Cardiac muscle cell (in vitro differentiated cells and primary cell): Measurements from ENCODE around the gene SGPP2. TPM values are rescaled to one million over a fixed set of nuclear protein-coding genes. Genes with fewer than 3 reads are reported as not detected.

Source experiments
- DNase-seq, 2 donors: peaks; one replicate each; pipeline versions ENCODE4 v3.0.0 to v3.0.0-alpha.2; 2010 to 2017; ENCODE audit warnings: low read depth in 1 of 2, low spot score in 1 of 2
- H3K27ac ChIP-seq: fragments of 200-600 bp; sonication (generic); 2 replicates; pipeline ENCODE4 v1.5.1; 2016
- H3K27me3 ChIP-seq: fragments of 200-600 bp; sonication (generic); 2 replicates; pipeline ENCODE4 v1.6.0; 2016; ENCODE audit warnings: control low read depth
- H3K36me3 ChIP-seq: fragments of 200-600 bp; sonication (generic); 2 replicates; pipeline ENCODE4 v1.5.1; 2016; ENCODE audit warnings: control low read depth
- H3K4me1 ChIP-seq: fragments of 200-600 bp; sonication (generic); 2 replicates; pipeline ENCODE4 v1.8.1; 2017; ENCODE audit warnings: low read depth, mild to moderate bottlenecking, mixed run types
- H3K4me3 ChIP-seq: fragments of 200-600 bp; sonication (generic); 2 replicates; pipeline ENCODE4 v1.5.1; 2016; ENCODE audit warnings: mild to moderate bottlenecking
- H3K9me3 ChIP-seq: fragments of 200-600 bp; sonication (generic); 2 replicates; pipeline ENCODE4 v1.5.1; 2017; ENCODE audit warnings: low read depth, mild to moderate bottlenecking, control low read depth
- polyA plus RNA-seq: library from polyadenylated mRNA; unstranded; fragments of >200 nt; fragmentation: Nextera tagmentation; extraction: Ambion mirVana; gene quantifications from 2 replicates; pipeline ENCODE4 v1.2.1, GENCODE V29; 2016
- total RNA-seq: library from RNA; depleted of rRNA; stranded (reverse); fragments of >200 nt; gene quantifications from 2 replicates; pipeline ENCODE4 v1.2.3, GENCODE V29; 2016
- TF ChIP-seq, protein P1 (sequence below): IDR thresholded peaks from 2 replicates; pipeline ENCODE4 v1.5.1; 2012; ENCODE audit warnings: low read depth, mild to moderate bottlenecking, low read length

The SGPP2 gene
- total and polyA plus RNA-seq, 2 experiments from 2014 or later: 11.6 to 44.6 TPM

DNA sequence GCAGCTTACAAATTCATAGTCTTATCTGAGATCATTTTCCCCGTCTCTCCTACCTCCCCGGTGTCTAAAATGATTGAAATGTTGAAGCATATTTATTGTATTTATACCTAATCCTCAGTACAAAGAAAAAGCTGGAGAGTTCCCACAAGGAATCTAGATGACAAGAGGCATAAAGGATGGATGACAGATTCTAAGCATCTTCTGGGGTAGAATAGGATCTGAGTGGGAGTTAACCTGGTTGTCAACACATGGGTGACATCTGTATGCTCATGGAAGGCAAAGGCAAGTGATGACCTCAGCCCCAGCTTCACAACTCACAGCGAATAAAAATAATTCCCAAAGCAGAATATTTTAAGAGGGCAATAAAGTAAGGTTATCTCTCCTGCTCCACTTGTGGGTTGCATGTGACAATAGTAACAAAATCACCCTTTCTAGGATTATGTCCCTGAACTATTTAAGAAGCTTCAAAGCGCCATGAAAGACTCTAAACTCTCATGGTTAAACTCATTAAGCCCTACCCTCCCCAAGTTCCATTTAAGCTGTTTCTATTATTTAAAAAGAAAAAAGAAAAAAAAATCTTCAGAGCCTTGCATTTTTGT is 32.2 kb downstream of the SGPP2 start:
- no peak overlapping the region for H3K27ac ChIP-seq
- no peaks in the 10 kb centered on the region for H3K36me3 ChIP-seq
- no peaks in the 10 kb centered on the region for H3K9me3 ChIP-seq
- no peaks in the 10 kb centered on the region for H3K27me3 ChIP-seq
- TF ChIP-seq, protein P1, sequence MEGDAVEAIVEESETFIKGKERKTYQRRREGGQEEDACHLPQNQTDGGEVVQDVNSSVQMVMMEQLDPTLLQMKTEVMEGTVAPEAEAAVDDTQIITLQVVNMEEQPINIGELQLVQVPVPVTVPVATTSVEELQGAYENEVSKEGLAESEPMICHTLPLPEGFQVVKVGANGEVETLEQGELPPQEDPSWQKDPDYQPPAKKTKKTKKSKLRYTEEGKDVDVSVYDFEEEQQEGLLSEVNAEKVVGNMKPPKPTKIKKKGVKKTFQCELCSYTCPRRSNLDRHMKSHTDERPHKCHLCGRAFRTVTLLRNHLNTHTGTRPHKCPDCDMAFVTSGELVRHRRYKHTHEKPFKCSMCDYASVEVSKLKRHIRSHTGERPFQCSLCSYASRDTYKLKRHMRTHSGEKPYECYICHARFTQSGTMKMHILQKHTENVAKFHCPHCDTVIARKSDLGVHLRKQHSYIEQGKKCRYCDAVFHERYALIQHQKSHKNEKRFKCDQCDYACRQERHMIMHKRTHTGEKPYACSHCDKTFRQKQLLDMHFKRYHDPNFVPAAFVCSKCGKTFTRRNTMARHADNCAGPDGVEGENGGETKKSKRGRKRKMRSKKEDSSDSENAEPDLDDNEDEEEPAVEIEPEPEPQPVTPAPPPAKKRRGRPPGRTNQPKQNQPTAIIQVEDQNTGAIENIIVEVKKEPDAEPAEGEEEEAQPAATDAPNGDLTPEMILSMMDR: no peak
- DNase-seq: no peak
- no peak overlapping the region for H3K4me3 ChIP-seq
- H3K4me1 ChIP-seq: peaks cover 21% of the 10 kb centered on the region

DNA sequence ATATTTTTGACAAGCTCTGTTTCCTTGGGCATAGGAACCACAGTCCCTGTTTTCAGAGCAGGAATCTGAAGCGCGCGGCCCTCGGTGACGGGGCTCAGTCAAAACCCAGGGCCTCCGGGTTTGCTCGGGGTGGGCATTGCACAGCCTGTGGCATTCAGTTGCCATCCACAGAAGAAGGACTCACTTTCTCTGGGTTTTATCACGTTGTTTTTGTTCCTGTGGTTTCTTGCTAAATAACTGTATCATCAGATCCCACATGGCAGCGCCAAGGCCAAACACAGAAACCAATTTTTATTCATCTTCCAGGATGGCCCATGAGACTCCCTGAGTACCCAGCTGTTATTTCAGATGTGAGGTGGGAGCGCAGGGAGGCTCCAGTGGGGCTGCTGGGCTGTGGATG is 35.6 kb downstream of the SGPP2 start:
- TF ChIP-seq, protein P1: no peak
- DNase-seq: no peak
- Histone ChIP-seq H3K27me3 (no peaks in the 10 kb centered on the region), H3K27ac (no peak overlapping the region), H3K4me1 (no peaks in the 10 kb centered on the region), H3K9me3 (no peaks in the 10 kb centered on the region), H3K36me3 (no peaks in the 10 kb centered on the region), H3K4me3 (no peak overlapping the region)

DNA sequence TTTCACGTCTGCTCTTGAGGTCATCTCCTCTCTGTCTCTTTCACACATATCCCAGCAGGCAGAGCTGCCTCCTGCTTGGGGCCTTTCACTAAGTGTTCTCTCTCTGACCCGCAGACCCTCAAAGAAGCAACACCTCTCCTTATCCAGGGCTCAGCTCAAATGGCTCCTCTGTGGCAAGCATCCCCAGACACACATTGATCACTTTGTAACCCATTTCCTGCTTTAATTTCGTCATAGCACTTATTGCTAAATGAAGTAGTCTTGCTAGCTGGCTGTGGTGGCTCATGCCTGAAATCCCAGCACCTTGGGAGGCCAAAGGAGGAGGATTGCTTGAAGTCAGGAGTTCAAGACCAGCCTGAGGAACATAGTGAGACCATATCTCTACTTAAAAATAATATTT is 41.4 kb downstream of the SGPP2 start:
- TF ChIP-seq, protein P1: no peak
- H3K9me3 ChIP-seq: no peaks in the 10 kb centered on the region

DNA sequence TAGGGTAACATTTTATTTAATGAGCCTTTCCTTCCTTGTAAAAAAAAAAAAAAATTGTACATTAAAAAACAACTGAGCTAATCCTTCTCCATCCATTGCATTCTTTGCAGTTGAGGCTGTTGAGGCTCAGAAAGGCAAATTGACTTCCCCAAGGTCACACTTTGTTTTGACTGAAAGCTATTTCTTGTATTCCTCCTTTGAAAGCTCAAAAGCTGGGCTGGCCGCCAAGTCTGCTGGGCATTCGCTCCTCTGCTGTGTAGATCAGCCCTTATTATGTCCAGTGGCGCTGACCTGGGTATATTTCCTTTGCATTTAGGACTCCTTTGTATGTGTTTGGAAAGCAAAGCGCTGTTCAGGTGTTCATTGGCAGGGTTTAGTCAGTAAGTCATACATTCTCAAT is 44.0 kb downstream of the SGPP2 start:
- Histone ChIP-seq H3K4me3 (no peak overlapping the region), H3K9me3 (no peaks in the 10 kb centered on the region), H3K4me1 (peaks cover 38% of the 10 kb centered on the region), H3K36me3 (no peaks in the 10 kb centered on the region), H3K27ac (peak overlapping the region; percentile 51), H3K27me3 (no peaks in the 10 kb centered on the region)
- peak; percentile 39 to 65 for DNase-seq
- TF ChIP-seq, protein P1: no peak

More for the DNA sequence above, 41.4 kb downstream of the SGPP2 start:
- Histone ChIP-seq H3K27me3 (no peaks in the 10 kb centered on the region), H3K4me3 (no peak overlapping the region), H3K27ac (no peak overlapping the region), H3K4me1 (peaks cover 28% of the 10 kb centered on the region), H3K36me3 (no peaks in the 10 kb centered on the region)
- DNase-seq: no peak

DNA sequence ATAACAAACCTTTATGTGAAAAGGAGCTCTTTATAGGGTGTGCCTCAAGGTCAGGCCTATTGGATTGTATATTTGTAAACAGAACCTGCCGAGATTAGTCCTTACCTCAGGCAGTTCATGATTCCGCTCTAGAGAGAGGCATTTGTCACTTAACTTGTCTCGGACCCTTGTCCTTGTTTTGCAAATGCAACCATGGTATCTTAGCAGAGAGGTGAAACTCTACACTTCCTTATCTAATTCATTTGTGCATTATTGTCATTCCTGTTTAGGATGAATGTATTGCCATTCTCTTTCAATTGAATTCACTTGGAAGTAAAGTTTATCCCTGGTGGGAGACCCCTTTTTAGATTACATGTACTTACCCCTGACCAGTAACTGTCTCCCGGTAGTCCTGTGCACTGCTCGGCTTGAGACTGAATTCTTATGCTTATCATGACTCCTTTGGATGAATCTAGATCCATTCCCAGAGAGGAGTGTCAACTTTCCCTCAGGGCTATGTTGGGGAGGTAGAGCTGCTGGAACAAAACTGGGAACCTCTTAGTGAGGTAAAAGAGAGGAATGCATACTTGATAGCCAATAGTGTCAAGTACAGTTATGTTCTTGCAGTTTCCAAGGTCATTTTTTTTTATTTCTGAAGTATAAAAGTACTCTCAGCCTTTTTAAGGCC is 46.6 kb downstream of the SGPP2 start:
- peak in 1 of 2 donors; percentile 41 for DNase-seq
- TF ChIP-seq, protein P1: no peak

More for the DNA sequence above, 46.6 kb downstream of the SGPP2 start:
- peaks cover 38% of the 10 kb centered on the region for H3K4me1 ChIP-seq
- H3K4me3 ChIP-seq: no peak overlapping the region
- no peaks in the 10 kb centered on the region for H3K27me3 ChIP-seq
- no peaks in the 10 kb centered on the region for H3K9me3 ChIP-seq
- no peaks in the 10 kb centered on the region for H3K36me3 ChIP-seq
- H3K27ac ChIP-seq: peak overlapping the region; percentile 78
